GM18520 (cell line): ENCODE results near the gene SYP.
"Not testable (repeated sequence)": the region's sequence is repeated elsewhere in the genome, so short reads cannot be mapped to it uniquely, and the experiment has no call there.

Experiments
- ATAC-seq: cut with Tn5 transposase; IDR thresholded peaks from one replicate; pipeline ENCODE4 v1.9.1; 2021; ENCODE audit not compliant: unreplicated experiment

SYP gene

GRCh38 chrX:49143154-49143553 is 56.8 kb downstream of the SYP start:
- not testable (repeated sequence) for ATAC-seq

DNA sequence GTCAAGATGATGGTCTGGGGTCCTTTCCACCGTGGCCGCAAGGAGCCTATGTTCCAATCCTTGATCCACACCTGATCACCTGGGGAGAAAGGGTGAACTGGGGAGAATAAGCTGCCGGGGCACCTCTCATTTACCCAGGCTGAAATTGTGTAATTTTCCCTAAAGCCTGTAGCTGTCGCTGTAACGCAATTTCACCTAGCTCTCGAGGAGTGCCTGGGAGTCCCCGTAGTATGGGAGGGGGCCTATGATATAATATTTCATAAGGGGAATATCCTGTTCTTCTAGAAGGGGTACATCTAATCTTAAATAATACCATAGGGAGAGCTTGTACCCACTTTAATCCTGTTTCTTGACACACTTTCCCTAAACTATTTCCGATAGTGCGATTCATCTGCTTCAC is 57.7 kb downstream of the SYP start:
- not testable (repeated sequence) for ATAC-seq

DNA sequence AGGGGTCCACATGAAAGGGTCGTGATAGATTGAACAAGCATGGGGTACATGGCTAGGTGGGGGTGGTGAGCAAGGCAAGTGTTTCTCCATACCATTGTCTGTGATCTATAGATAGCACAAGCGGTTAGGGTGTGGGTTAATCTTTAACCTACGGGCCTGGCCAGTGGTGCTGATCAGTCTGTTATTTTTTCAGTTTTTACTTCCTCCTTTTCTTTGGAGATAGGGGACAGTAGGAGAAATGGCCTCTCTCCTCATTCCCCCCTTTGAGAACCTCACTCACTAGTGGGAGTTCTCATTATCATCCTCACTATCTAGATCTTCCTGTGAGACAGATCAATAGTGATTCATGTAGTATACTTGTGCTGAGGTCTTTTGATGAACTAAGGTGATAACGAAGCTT is 60.3 kb downstream of the SYP start:
- ATAC-seq: no peak
